Measurements from ENCODE around the gene ATG16L1.

GRCh38 chr2:233241803-233242202 lies 9.7 kb upstream of the ATG16L1 start:
- TF ChIP-seq NANOG (IDR thresholded peaks at IDR 0.05; ENCODE audit: borderline replicate concordance): no peak
- TF ChIP-seq CTCF (conservative IDR thresholded peaks at IDR 0.05; ENCODE audit: low read depth in 2 of 2): no peak
- TF ChIP-seq EZH2phosphoT487 (IDR thresholded peaks at IDR 0.05; ENCODE audit: unreplicated experiment): no peak
- TF ChIP-seq POLR2AphosphoS5 (IDR thresholded peaks at IDR 0.05; ENCODE audit: low read depth): no peak
- no peak for TF ChIP-seq REST (IDR thresholded peaks at IDR 0.05; ENCODE audit: unreplicated experiment)
- no peak for TF ChIP-seq STAT1 (IDR thresholded peaks at IDR 0.05; ENCODE audit: unreplicated experiment)
- no peak for TF ChIP-seq JUNB (IDR thresholded peaks at IDR 0.05; ENCODE audit: unreplicated experiment)
